Measurements from ENCODE around the gene CDH23.

DNA sequence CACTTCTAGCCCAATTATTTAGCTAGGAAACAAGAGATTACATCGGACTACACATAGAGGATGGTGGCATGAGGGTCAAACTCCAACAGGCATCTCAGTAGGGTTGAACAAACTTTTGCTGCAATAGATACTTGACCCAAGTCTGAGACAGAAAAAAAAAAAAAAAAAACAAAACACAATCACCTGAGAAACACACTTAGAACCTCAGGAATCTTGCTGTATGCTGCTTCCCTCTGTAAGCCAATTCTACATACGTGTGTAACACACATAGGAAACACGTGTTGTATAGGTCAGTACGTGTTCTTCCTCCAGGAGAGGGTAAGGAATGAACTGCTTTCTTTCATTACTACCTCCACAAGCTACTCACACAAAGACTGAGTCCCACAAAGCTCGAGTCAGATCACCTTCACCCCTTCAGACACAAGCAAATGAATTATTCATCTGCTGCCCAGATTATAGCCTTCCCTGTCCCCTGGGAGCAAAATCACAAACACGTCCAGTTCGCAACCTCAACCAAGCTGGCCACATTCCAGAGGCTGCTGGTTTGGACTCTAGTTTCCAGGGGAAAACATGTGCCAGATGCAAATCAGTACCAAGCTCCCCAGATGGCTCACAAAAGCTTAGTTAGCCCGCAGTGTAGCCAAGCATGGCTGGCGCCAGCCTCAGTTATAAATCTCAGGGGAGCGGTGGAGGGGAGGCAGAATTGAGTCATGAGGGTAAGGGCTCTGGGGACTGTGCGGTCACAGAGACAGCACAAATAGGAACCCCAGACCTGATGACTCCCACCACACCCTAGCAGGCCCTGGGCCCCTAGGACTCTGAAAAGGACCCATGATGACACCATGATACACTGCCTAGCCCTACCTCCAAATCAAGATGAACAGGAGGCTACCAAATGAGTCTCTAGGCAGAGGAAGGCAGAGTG lies 439.2 kb downstream of the CDH23 start:
- TF ChIP-seq, protein P1, sequence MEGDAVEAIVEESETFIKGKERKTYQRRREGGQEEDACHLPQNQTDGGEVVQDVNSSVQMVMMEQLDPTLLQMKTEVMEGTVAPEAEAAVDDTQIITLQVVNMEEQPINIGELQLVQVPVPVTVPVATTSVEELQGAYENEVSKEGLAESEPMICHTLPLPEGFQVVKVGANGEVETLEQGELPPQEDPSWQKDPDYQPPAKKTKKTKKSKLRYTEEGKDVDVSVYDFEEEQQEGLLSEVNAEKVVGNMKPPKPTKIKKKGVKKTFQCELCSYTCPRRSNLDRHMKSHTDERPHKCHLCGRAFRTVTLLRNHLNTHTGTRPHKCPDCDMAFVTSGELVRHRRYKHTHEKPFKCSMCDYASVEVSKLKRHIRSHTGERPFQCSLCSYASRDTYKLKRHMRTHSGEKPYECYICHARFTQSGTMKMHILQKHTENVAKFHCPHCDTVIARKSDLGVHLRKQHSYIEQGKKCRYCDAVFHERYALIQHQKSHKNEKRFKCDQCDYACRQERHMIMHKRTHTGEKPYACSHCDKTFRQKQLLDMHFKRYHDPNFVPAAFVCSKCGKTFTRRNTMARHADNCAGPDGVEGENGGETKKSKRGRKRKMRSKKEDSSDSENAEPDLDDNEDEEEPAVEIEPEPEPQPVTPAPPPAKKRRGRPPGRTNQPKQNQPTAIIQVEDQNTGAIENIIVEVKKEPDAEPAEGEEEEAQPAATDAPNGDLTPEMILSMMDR (optimal IDR thresholded peaks at IDR 0.05 in 1 of 3, IDR thresholded peaks at IDR 0.05 in 1 of 3, conservative IDR thresholded peaks at IDR 0.05 in 1 of 3; ENCODE audit: extremely low read depth in 1 of 3, insufficient read depth in 2 of 3, low read length in 3 of 3), result no peak
- TF ChIP-seq EZH2 (IDR thresholded peaks at IDR 0.05; ENCODE audit: low read length), result no peak
